HEK293 (cell line): ENCODE data around the gene TEAD3.
A peak's percentile ranks its signal among the peaks of the same experiment; 100 is the strongest.

Experiments
- CTCF ChIA-PET: fragments of 350-600 bp; formaldehyde crosslinking; extraction: SDS; loops from one replicate; lab custom pipeline; 2021; ENCODE audit warnings: antibody characterized with exemption; lab: Yijun Ruan, JAX
- POLR2A ChIA-PET: fragments of 300-600 bp; formaldehyde crosslinking; extraction: SDS; loops from one replicate; lab custom pipeline; 2020; ENCODE audit warnings: antibody characterized with exemption, inconsistent platforms; lab: Yijun Ruan, JAX
- H3K27ac ChIP-seq: fragments of 200-500 bp; sonication (Bioruptor generic); 2 replicates; pipeline ENCODE4 v1.5.1; 2014; ENCODE audit warnings: low read depth, low read length, control low read depth, inconsistent platforms; ENCODE audit errors: extremely low read depth
- H3K36me3 ChIP-seq, 2 experiments: fragments of 200-500 bp in 1 of 2; sonication (Bioruptor generic) in 1 of 2; 1 replicate in 1 of 2; 2 replicates in 1 of 2; pipeline ENCODE4 v1.5.1; 2014 to 2017; ENCODE audit warnings: inconsistent platforms in 2 of 2, low read length in 2 of 2; ENCODE audit not compliant: control insufficient read depth in 2 of 2, insufficient read depth in 1 of 2
- H3K4me1 ChIP-seq: fragments of 200-500 bp; sonication (Bioruptor generic); 2 replicates; pipeline ENCODE4 v1.5.1; 2014; ENCODE audit warnings: mild to moderate bottlenecking, low read length, inconsistent platforms; ENCODE audit not compliant: control insufficient read depth, insufficient read depth
- H3K4me3 ChIP-seq: 2 replicates; pipeline ENCODE4 v1.5.1; 2011; ENCODE audit warnings: low read depth, mild to moderate bottlenecking, control low read depth, low read length, moderate library complexity
- H3K9me3 ChIP-seq: fragments of 200-500 bp; sonication (Bioruptor generic); 2 replicates; pipeline ENCODE4 v1.5.1; 2014; ENCODE audit warnings: low read depth, low read length, inconsistent platforms; ENCODE audit not compliant: control insufficient read depth, insufficient read depth
- GLIS2 ChIP-seq: fragments of 450-650 bp; formaldehyde crosslinking; IDR thresholded peaks from 2 replicates; pipeline ENCODE4 v1.5.1; 2016; ENCODE audit warnings: missing biosample characterization, missing genetic modification characterization
- YY1 ChIP-seq: fragments of 450-650 bp; formaldehyde crosslinking; IDR thresholded peaks from 2 replicates; pipeline ENCODE4 v1.5.1; 2018; ENCODE audit warnings: missing biosample characterization, missing genetic modification characterization
- ZBTB26 ChIP-seq: fragments of 450-650 bp; formaldehyde crosslinking; optimal IDR thresholded peaks from 2 replicates; pipeline ENCODE3; 2016; ENCODE audit warnings: missing biosample characterization, mild to moderate bottlenecking, missing genetic modification characterization
- ZEB2 ChIP-seq: fragments of 450-650 bp; formaldehyde crosslinking; IDR thresholded peaks from 2 replicates; pipeline ENCODE4 v1.5.1; 2016; ENCODE audit warnings: missing biosample characterization, missing genetic modification characterization
- ZNF10 ChIP-seq: fragments of 450-650 bp; formaldehyde crosslinking; IDR thresholded peaks from 2 replicates; pipeline ENCODE4 v1.5.1; 2017; ENCODE audit warnings: missing biosample characterization, missing genetic modification characterization
- ZNF140 ChIP-seq: fragments of 450-650 bp; formaldehyde crosslinking; IDR thresholded peaks from 2 replicates; pipeline ENCODE4 v1.5.1; 2016; ENCODE audit warnings: missing biosample characterization, missing genetic modification characterization
- ZNF26 ChIP-seq: fragments of 450-650 bp; formaldehyde crosslinking; IDR thresholded peaks from 2 replicates; pipeline ENCODE4 v1.5.1; 2016; ENCODE audit warnings: missing biosample characterization, missing genetic modification characterization
- ZNF266 ChIP-seq: fragments of 450-650 bp; formaldehyde crosslinking; IDR thresholded peaks from 2 replicates; pipeline ENCODE4 v1.5.1; 2016; ENCODE audit warnings: missing biosample characterization, missing genetic modification characterization, low read depth
- ZNF302 ChIP-seq: fragments of 450-650 bp; formaldehyde crosslinking; IDR thresholded peaks from 2 replicates; pipeline ENCODE4 v1.5.1; 2016; ENCODE audit warnings: missing biosample characterization, missing genetic modification characterization, low read depth
- ZNF398 ChIP-seq: fragments of 450-650 bp; formaldehyde crosslinking; IDR thresholded peaks from 2 replicates; pipeline ENCODE4 v1.5.1; 2017; ENCODE audit warnings: missing biosample characterization, missing genetic modification characterization
- ZNF529 ChIP-seq: fragments of 450-650 bp; formaldehyde crosslinking; IDR thresholded peaks from 2 replicates; pipeline ENCODE4 v1.5.1; 2017; ENCODE audit warnings: missing genetic modification characterization, missing biosample characterization; ENCODE audit not compliant: insufficient replicate concordance
- ZNF571 ChIP-seq: fragments of 450-650 bp; formaldehyde crosslinking; IDR thresholded peaks from 2 replicates; pipeline ENCODE4 v1.5.0; 2017; ENCODE audit warnings: missing biosample characterization, missing genetic modification characterization
- ZNF585B ChIP-seq: fragments of 450-650 bp; formaldehyde crosslinking; IDR thresholded peaks from 2 replicates; pipeline ENCODE4 v1.5.1; 2016; ENCODE audit warnings: missing biosample characterization, missing genetic modification characterization
- ZNF707 ChIP-seq: fragments of 450-650 bp; formaldehyde crosslinking; IDR thresholded peaks from 2 replicates; pipeline ENCODE4 v1.5.1; 2016; ENCODE audit warnings: missing biosample characterization, missing genetic modification characterization
- ZNF768 ChIP-seq: fragments of 450-650 bp; formaldehyde crosslinking; IDR thresholded peaks from 2 replicates; pipeline ENCODE4 v1.5.1; 2018; ENCODE audit warnings: missing biosample characterization, mild to moderate bottlenecking, missing genetic modification characterization
- ZXDB ChIP-seq: fragments of 450-650 bp; formaldehyde crosslinking; IDR thresholded peaks from 2 replicates; pipeline ENCODE4 v1.5.1; 2016; ENCODE audit warnings: missing biosample characterization, missing genetic modification characterization
- TF ChIP-seq, protein P1 (sequence below): fragments of 450-650 bp; formaldehyde crosslinking; IDR thresholded peaks from 2 replicates; pipeline ENCODE4 v1.5.1; 2016; ENCODE audit warnings: missing biosample characterization, missing genetic modification characterization
- TF ChIP-seq, protein P2 (sequence below): fragments of 450-650 bp; formaldehyde crosslinking; IDR thresholded peaks from 2 replicates; pipeline ENCODE4 v1.5.1; 2016; ENCODE audit warnings: missing biosample characterization, missing genetic modification characterization

The TEAD3 gene

DNA sequence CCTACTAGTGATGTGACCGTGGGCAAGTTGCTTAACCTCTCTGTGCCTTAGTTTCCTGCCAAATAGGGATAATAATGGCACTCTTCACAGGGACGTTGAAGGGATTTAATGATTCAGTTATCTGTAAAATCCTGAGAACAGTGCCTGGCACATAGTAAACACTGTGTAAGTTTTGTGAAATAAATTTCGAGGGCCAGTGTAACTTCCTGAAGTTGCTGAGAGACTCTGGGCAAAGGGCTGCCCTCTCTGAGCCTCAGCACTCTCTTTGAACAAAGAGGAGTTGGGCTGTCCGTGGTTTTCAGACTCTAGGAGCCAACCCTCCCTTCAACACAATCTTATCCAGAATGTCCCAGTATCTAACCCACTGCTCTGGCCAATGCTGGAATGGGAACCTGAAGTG is 2.5 kb upstream of the TEAD3 start:
- CTCF ChIA-PET = no interaction called here

DNA sequence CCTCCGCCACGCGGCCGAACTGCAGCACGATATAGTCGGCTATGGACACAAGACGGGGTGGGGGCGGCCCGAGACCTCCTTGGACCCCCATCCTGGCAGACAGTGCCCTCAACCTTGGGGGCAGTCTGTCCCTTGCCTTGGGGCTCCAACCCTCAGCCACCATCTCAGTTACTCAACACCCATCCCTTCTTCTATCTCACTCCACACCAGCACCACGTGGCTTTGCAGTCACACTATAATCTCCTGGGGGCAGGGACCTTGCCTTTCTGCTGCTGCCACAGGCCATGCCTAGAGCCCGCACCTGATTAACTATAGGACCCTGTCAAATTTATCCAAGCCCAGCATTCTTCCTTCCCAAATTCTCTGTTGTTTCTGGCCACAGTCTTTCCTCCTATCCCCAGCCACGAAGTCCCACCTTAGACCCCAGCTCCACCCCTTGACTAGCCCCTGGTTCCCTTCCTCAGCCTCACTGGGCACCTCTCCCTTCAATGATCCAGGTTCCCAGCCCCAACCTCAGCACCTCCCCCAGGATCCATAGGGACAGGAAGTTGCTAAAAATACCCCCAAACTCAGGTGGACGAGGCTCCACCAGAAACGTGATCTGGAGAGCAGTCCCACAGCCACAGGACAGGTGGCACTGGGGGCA is 1.7 kb upstream of the TEAD3 start:
- Histone ChIP-seq H3K36me3 (peaks cover 0 to 1% of the 10 kb centered on the region in 2 experiments; a peak in 1 of 3 replicates), H3K27ac (no peak overlapping the region), H3K4me1 (peaks cover 3% of the 10 kb centered on the region), H3K4me3 (no peak overlapping the region), H3K9me3 (no peaks in the 10 kb centered on the region)
- ChIA-PET POLR2A (interaction anchor here (0.6 to 4.3 kb wide), 3 partner anchors 11 to 30 kb away, joined by 3 to 40 read pairs (median 24); partner anchors contain the start of gene RPL10A), CTCF (interaction anchor here (0.7 kb wide), 1 partner anchor 30 kb away, joined by 3 read pairs; no protein-coding TSS in a partner anchor)
- no peak for TF ChIP-seq ZNF529
- TF ChIP-seq ZNF266 (tag by site-specific recombination) = no peak
- peak; percentile 26; the same call in 1 of the 2 replicates for TF ChIP-seq GLIS2 (tag by site-specific recombination)
- TF ChIP-seq ZNF10 (tag by site-specific recombination) = peak; percentile 82; the same call in 1 of the 2 replicates
- TF ChIP-seq, all 188 proteins: peak for 2

More for the DNA sequence above, 2.5 kb upstream of the TEAD3 start:
- no peaks in the 10 kb centered on the region for H3K9me3 ChIP-seq
- POLR2A ChIA-PET = interaction anchor here (1.5 to 3.6 kb wide), 2 partner anchors 13 to 27 kb away, joined by 3 to 40 read pairs; no protein-coding TSS in a partner anchor
- TF ChIP-seq YY1 (tag by site-specific recombination) (no peak), ZNF768 (tag by site-specific recombination) (peak; percentile 81; the same call in 1 of the 2 replicates)
- H3K27ac ChIP-seq = no peak overlapping the region
- no peaks in the 10 kb centered on the region for H3K36me3 ChIP-seq
- H3K4me3 ChIP-seq = no peak overlapping the region
- peaks cover 3% of the 10 kb centered on the region for H3K4me1 ChIP-seq

GRCh38 chr6:35497571-35498421 is 917 bp upstream of the TEAD3 start:
- Histone ChIP-seq H3K4me3 (peak overlapping the region; percentile 73), H3K27ac (peak overlapping the region; percentile 66; the same call in 1 of the 2 replicates), H3K4me1 (peaks cover 3% of the 10 kb centered on the region), H3K9me3 (no peaks in the 10 kb centered on the region), H3K36me3 (peaks cover 0 to 4% of the 10 kb centered on the region in 2 experiments; a peak in 1 of 3 replicates)
- POLR2A ChIA-PET = interaction anchor here (0.6 to 4.3 kb wide), 8 partner anchors 10 to 230 kb away, joined by 3 to 40 read pairs (median 4); partner anchors contain the start of gene RPL10A
- CTCF ChIA-PET = interaction anchor here (0.6 to 1.2 kb wide), 5 partner anchors 11 to 52 kb away, joined by 3 to 8 read pairs (median 3); no protein-coding TSS in a partner anchor
- TF ChIP-seq, protein P1, sequence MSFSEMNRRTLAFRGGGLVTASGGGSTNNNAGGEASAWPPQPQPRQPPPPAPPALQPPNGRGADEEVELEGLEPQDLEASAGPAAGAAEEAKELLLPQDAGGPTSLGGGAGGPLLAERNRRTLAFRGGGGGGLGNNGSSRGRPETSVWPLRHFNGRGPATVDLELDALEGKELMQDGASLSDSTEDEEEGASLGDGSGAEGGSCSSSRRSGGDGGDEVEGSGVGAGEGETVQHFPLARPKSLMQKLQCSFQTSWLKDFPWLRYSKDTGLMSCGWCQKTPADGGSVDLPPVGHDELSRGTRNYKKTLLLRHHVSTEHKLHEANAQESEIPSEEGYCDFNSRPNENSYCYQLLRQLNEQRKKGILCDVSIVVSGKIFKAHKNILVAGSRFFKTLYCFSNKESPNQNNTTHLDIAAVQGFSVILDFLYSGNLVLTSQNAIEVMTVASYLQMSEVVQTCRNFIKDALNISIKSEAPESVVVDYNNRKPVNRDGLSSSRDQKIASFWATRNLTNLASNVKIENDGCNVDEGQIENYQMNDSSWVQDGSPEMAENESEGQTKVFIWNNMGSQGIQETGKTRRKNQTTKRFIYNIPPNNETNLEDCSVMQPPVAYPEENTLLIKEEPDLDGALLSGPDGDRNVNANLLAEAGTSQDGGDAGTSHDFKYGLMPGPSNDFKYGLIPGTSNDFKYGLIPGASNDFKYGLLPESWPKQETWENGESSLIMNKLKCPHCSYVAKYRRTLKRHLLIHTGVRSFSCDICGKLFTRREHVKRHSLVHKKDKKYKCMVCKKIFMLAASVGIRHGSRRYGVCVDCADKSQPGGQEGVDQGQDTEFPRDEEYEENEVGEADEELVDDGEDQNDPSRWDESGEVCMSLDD (tag by site-specific recombination) = 0 out of 2 replicates have a peak, but pooled peaks have one; percentile 25
- 0 out of 2 replicates have a peak, but pooled peaks have one; percentile 19 for TF ChIP-seq ZEB2 (tag by site-specific recombination)
- peak; percentile 34; the same call in 1 of the 2 replicates for TF ChIP-seq GLIS2 (tag by site-specific recombination)
- no peak for TF ChIP-seq ZNF571
- TF ChIP-seq ZBTB26 = peak; percentile 70
- TF ChIP-seq ZXDB (tag by site-specific recombination) = 0 out of 2 replicates have a peak, but pooled peaks have one; percentile 20
- TF ChIP-seq ZNF585B (tag by site-specific recombination) = no peak
- TF ChIP-seq, protein P2, sequence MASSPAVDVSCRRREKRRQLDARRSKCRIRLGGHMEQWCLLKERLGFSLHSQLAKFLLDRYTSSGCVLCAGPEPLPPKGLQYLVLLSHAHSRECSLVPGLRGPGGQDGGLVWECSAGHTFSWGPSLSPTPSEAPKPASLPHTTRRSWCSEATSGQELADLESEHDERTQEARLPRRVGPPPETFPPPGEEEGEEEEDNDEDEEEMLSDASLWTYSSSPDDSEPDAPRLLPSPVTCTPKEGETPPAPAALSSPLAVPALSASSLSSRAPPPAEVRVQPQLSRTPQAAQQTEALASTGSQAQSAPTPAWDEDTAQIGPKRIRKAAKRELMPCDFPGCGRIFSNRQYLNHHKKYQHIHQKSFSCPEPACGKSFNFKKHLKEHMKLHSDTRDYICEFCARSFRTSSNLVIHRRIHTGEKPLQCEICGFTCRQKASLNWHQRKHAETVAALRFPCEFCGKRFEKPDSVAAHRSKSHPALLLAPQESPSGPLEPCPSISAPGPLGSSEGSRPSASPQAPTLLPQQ (tag by site-specific recombination) = no peak; the same call in 1 of the 2 replicates
- no peak for TF ChIP-seq ZNF26 (tag by site-specific recombination)
- no peak for TF ChIP-seq ZNF140 (tag by site-specific recombination)
- peak; percentile 43; the same call in 1 of the 2 replicates for TF ChIP-seq ZNF398 (tag by site-specific recombination)
- no peak for TF ChIP-seq ZNF302 (tag by site-specific recombination)
- TF ChIP-seq ZNF707 (tag by site-specific recombination) = no peak
